Renal cortex interstitium (tissue), 11 donors: ENCODE measurements around the gene MND1. TPM values are rescaled to one million over a fixed set of nuclear protein-coding genes. Genes with fewer than 3 reads are reported as not detected.
A peak's percentile ranks its signal among the peaks of the same experiment; 100 is the strongest.
"Not testable (repeated sequence)": the region's sequence is repeated elsewhere in the genome, so short reads cannot be mapped to it uniquely, and the experiment has no call there.

Experiments used
- DNase-seq, 11 donors: peaks; one replicate each; pipeline ENCODE4 v3.0.0-alpha.2; 2013; ENCODE audit warnings: low read depth in 9 of 11, low spot score in 4 of 11; ENCODE audit errors: extremely low read depth in 1 of 11
- polyA plus RNA-seq, 3 donors: library from polyadenylated mRNA; unstranded; fragments of 120-200 nt; gene quantifications; one replicate each; pipeline ENCODE4 v1.2.1, GENCODE V29; 2013; ENCODE audit not compliant: insufficient read length in 3 of 3

Gene MND1
- polyA plus RNA-seq, 3 donors = 13.3 to 23.2 (median 20.7) TPM

- no peak for DNase-seq
These were observed 39.7 kb downstream of the MND1 start for GRCh38 chr4:153384160-153384559.

- DNase-seq = no peak
These were observed 41.3 kb downstream of the MND1 start for GRCh38 chr4:153385784-153386183.

GRCh38 chr4:153387981-153388380, 43.5 kb downstream of the MND1 start:
- DNase-seq = no peak

- no peak for DNase-seq
These were observed 48.9 kb downstream of the MND1 start for GRCh38 chr4:153393397-153393796.

GRCh38 chr4:153394945-153395344, 50.5 kb downstream of the MND1 start:
- no peak for DNase-seq

GRCh38 chr4:153398713-153399112, 54.2 kb downstream of the MND1 start:
- no peak for DNase-seq

- DNase-seq = no peak
These were observed 54.9 kb downstream of the MND1 start for GRCh38 chr4:153399358-153399757.

- no peak for DNase-seq
These were observed 57.0 kb downstream of the MND1 start for GRCh38 chr4:153401501-153401900.

GRCh38 chr4:153402366-153402765, 57.9 kb downstream of the MND1 start:
- DNase-seq = no peak

GRCh38 chr4:153403726-153404125, 59.2 kb downstream of the MND1 start:
- DNase-seq = no peak

- no peak for DNase-seq
These were observed 63.4 kb downstream of the MND1 start for GRCh38 chr4:153407906-153408305.

GRCh38 chr4:153408932-153409331, 64.4 kb downstream of the MND1 start:
- DNase-seq = no peak

- no peak for DNase-seq
These were observed 64.9 kb downstream of the MND1 start for GRCh38 chr4:153409412-153409811.

GRCh38 chr4:153409924-153410501, 65.5 kb downstream of the MND1 start:
- DNase-seq = no peak

GRCh38 chr4:153413842-153414241, 69.4 kb downstream of the MND1 start:
- DNase-seq = no peak

GRCh38 chr4:153416456-153416855, 72.0 kb downstream of the MND1 start:
- DNase-seq = not testable (repeated sequence)

- no peak for DNase-seq
These were observed 73.6 kb downstream of the MND1 start for GRCh38 chr4:153418121-153418520.

GRCh38 chr4:153418558-153418957, 74.1 kb downstream of the MND1 start:
- DNase-seq = peak in 6 of 11 donors; percentile 33 to 64 (median 44)

GRCh38 chr4:153419029-153419428, 74.5 kb downstream of the MND1 start:
- no peak for DNase-seq

GRCh38 chr4:153419673-153420278, 75.3 kb downstream of the MND1 start:
- no peak for DNase-seq

GRCh38 chr4:153420361-153420760, 75.9 kb downstream of the MND1 start:
- no peak for DNase-seq
